GM10248 (cell line): Measurements from ENCODE around the gene YWHAE.

Experiments used
- CTCF ChIA-PET: fragments of 300-600 bp; sonication (Branson Sonifier 250); formaldehyde crosslinking; extraction: SDS; loops from one replicate; lab custom pipeline; 2021; ENCODE audit warnings: antibody characterized with exemption; lab: Yijun Ruan, JAX
- POLR2A ChIA-PET: fragments of 350-650 bp; sonication (Branson Sonifier 250); formaldehyde crosslinking; extraction: SDS; loops from one replicate; lab custom pipeline; 2020; ENCODE audit warnings: antibody characterized with exemption; lab: Yijun Ruan, JAX
- DNase-seq: peaks from one replicate; pipeline ENCODE4 v3.0.0; 2012; ENCODE audit errors: extremely low spot score
- TF ChIP-seq, protein P1 (sequence below): IDR thresholded peaks from 2 replicates; pipeline ENCODE4 v1.5.1; 2012; ENCODE audit warnings: mild to moderate bottlenecking, low read depth; ENCODE audit errors: extremely low read depth, missing control alignments, control extremely low read depth

Gene YWHAE

DNA sequence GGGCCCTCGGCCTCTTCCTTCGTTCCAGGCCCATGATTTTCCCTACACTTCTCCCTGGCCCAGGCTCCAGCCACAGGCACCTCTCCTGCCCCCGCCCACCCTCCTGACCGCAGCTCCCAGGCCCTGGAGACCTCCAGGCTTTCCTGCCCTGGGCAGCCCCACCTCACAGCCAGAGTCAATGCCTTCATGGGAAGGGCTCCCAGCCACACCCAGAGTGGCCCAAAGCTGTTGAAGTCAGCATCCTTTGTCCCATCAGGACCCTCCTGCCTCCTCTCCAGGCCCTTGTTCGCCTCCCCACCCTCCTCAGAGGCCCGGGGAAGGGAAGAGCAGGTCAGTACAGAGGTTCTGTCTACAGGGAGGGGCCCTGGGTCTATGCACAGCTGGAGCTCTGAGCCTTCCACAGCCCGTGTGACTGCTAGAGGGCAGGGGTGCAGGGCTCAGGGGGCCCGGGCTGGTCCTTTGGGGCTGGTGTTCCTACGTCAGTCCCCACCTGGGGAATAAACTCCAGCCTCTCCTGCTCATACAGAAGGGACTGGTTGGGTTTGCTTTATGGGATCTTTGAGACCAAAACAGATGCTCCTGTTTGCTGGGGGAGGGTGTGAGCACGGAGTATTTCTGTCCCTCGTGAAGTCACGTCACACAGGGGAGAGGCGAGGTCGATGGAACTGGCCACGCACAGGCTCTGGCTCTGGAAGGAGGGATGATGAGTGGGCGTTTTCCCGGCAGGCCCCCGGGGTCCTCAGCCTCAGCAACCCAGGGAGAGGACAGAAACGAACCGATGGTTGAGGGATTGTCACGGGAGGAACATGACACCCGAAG is 100.3 kb downstream of the YWHAE start:
- CTCF ChIA-PET, result no interaction called here
- POLR2A ChIA-PET, result no interaction called here
- TF ChIP-seq, protein P1, sequence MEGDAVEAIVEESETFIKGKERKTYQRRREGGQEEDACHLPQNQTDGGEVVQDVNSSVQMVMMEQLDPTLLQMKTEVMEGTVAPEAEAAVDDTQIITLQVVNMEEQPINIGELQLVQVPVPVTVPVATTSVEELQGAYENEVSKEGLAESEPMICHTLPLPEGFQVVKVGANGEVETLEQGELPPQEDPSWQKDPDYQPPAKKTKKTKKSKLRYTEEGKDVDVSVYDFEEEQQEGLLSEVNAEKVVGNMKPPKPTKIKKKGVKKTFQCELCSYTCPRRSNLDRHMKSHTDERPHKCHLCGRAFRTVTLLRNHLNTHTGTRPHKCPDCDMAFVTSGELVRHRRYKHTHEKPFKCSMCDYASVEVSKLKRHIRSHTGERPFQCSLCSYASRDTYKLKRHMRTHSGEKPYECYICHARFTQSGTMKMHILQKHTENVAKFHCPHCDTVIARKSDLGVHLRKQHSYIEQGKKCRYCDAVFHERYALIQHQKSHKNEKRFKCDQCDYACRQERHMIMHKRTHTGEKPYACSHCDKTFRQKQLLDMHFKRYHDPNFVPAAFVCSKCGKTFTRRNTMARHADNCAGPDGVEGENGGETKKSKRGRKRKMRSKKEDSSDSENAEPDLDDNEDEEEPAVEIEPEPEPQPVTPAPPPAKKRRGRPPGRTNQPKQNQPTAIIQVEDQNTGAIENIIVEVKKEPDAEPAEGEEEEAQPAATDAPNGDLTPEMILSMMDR, result no peak
- no peak for DNase-seq

DNA sequence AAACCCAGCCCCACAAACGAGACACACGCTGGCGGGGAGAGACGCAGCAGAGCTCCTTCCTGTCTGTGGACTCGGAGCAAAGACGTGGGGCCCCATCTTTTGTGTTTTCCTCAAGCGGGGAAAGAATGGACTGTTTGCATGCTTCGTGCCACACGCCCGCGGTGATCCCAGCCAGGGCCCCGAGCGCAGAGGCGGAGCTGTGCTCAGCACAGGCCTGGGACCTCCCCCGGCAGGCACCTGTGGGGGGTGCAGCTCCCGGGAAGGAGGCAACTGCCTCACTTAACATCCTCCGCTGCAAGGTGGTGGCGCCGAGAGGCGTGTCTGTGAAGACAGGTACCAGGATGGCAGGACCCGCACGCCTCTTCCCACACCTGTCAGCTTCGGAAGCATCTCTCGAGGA is 101.4 kb downstream of the YWHAE start:
- no peak for DNase-seq
- POLR2A ChIA-PET, result no interaction called here
- TF ChIP-seq, protein P1, result no peak
- CTCF ChIA-PET, result interaction anchor here (1.1 to 1.6 kb wide), 2 partner anchors 8 to 34 kb away, joined by 3 to 5 read pairs; no protein-coding TSS in a partner anchor
